Inflammatory macrophage (primary cell): Measurements from ENCODE around the gene SLC25A29.
"Not testable (repeated sequence)": the region's sequence is repeated elsewhere in the genome, so short reads cannot be mapped to it uniquely, and the experiment has no call there.

Source experiments
- DNase-seq, 2 donors: peaks; one replicate each; pipeline ENCODE4 v3.0.0-alpha.2; 2020 to 2022

Gene SLC25A29

GRCh38 chr14:100292776-100293461 lies 13.3 kb downstream of the SLC25A29 start:
- DNase-seq, result no peak

- no peak for DNase-seq
These were observed 13.9 kb downstream of the SLC25A29 start for GRCh38 chr14:100292301-100292775.

DNA sequence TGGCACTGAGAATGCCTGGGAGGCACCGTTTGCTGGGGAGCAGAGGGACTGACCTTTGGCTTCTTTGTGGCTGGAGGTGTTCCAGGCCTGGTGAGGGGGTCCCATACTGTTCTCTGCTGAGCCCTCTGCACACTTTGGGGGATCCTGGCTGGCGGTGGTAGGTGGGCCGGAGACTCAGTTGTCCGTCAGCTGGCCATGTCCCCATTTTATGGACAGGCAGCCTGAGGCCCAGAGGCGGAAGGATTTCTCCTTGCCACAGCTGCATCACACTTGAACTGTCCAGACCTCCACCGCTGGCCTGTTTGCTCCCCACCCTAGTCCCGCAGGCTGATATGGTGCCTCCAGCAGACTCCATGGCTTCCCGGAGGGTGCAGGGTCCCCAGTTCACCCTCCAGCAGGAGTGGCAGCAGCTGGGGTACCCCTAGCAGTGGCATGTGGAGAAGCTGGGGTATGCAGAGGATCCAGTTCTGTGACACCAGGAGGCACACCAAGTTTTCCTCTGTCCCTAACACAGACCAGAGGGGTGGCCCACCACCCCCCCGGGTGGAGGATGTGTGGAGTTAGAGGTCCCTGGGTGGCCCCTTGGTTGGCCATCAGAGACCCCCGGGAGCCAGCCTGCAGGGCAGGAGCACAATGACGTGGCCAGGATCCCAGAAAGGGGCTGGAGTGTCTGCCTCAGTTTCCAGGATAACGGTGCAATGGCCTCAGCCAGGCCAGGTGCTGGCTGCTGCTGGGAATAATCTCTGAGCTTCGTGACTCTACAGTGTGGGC lies 14.8 kb downstream of the SLC25A29 start:
- no peak for DNase-seq

DNA sequence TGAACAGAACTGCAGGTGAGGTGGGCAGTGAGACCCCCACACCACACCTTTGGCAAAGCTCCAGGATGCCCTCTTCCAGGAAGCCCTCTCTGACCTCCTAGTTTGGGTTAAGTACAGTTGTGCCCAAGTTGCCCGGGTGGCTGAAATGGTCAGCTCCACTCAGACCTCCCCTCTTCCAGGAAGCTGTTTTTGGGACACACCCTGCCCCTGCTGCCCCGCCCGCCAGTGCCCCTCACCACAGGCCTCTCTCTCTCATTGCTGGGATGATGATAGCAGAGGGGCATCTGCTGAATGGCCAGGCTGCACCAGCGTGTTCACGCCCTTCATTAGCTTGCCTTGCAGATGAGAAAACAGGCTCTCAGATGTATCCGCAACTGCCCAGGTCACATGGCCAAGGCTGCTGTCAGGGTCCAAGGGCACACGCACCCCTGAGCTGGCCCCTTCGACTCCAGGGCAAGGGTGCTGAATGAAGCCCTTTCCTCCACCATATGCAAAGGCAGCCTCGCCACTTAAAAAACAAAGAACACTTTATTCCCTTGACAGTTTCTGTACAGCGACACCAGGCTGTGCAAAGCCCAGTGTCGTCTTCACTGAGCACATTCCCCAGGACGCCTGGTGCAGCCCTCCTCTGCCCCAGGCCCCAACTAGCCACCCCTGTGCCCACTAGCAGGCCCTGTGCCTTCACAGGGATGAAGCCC lies 15.5 kb downstream of the SLC25A29 start:
- DNase-seq, result no peak

GRCh38 chr14:100289916-100290606 lies 16.2 kb downstream of the SLC25A29 start:
- no peak for DNase-seq

DNA sequence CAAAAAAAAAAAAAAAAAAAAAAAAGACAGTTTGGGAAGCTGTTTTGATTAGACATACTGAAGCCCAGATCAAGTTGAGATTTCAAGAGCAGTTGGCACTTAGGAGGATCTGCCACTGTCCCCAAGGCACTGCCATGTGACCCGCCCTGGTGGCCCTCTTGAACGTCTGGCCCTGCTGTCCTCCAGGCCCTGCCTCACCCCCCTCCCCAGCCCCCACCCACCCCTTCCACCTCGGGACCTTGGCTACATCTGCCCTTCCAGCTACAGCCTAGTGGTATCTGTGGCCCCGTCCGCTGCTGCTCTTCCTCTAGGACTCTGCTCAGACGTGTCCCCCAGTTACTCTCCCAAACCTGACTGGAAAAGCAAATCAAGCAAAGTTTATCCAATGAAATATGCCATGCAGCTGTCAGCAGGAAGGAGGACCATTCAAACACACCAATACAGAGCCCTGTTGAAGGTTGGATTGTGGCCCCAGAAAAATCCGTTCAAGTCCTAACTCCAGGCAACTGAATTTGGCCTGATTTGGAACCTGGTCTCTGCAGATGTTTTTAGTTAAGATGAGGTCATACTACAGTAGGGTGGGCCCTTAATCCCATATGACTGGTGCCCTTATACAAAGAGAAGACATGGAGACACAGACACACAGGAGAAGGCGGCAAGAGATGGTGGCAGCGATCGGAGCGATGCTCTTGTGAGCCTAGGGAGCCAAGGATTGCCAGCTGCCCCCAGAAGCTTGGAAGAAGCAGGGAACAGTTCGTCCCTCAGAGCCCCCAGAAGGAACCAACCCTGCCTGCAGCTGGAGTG lies 17.7 kb downstream of the SLC25A29 start:
- DNase-seq, result no peak

DNA sequence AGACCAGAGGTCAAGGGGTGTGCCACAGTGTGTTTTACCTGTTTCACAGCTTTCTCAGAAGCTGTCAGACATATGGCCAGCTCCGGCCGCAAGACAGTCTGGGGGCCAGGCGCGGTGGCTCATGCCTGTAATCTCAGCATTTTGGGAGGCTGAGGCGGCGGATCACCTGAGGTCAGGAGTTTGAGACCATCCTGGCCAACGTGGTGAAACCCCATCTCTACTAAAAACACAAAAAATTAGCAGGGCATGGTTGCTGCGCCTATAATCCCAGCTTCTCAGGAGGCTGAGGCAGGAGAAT lies 18.3 kb downstream of the SLC25A29 start:
- not testable (repeated sequence) for DNase-seq

GRCh38 chr14:100287202-100287997 lies 18.8 kb downstream of the SLC25A29 start:
- DNase-seq, result no peak

DNA sequence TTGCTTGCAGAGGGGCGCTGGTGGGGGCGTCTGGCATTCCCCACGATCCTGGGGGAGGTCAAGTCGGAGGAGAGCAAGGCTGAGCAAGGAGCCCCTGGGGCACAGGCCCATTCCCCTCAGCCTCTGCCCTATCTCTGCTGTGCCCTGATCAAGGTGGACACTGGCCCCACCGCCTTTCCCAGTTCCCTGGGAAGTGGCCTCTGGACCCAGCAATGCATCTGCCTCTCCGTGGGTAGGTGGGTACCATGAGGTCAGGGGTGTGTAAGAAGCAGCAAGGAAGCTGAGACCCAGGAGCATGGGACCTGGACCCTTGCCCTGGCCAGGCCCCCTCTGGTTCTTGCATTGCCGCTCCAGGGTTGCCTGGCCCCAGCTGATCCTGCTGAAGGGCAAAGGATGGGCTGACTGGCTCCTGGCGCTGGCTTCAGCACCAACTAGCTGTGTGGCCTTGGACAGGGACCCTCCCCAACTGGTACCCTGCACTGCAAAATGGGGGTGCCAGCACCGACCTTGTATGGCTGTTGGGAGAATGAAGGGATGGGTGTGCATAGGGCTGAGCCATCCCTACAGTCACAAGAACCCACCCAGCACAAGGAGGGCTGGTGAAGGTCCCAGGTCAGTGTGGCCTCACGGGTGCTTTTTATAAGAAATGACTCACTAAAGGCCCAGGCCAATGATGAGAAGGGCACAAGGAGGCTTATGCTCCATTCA lies 19.6 kb downstream of the SLC25A29 start:
- DNase-seq, result no peak

- no peak for DNase-seq
These were observed 20.3 kb downstream of the SLC25A29 start for GRCh38 chr14:100285913-100286400.

GRCh38 chr14:100285021-100285912 lies 21.0 kb downstream of the SLC25A29 start:
- peak; percentile 59 to 74 for DNase-seq

- DNase-seq, result no peak
These were observed 22.0 kb downstream of the SLC25A29 start for GRCh38 chr14:100283984-100284881.

GRCh38 chr14:100283436-100283835 lies 22.8 kb downstream of the SLC25A29 start:
- not testable (repeated sequence) for DNase-seq

- DNase-seq, result no peak
These were observed 23.4 kb downstream of the SLC25A29 start for GRCh38 chr14:100282766-100283419.

GRCh38 chr14:100282083-100282350 lies 24.2 kb downstream of the SLC25A29 start:
- DNase-seq, result no peak

- DNase-seq, result no peak
These were observed 24.8 kb downstream of the SLC25A29 start for GRCh38 chr14:100281286-100282082.

- no peak for DNase-seq
These were observed 26.7 kb downstream of the SLC25A29 start for GRCh38 chr14:100279563-100279962.
